ENCODE data around the gene KDM7A.
A peak's percentile ranks its signal among the peaks of the same experiment; 100 is the strongest.

The KDM7A gene

DNA sequence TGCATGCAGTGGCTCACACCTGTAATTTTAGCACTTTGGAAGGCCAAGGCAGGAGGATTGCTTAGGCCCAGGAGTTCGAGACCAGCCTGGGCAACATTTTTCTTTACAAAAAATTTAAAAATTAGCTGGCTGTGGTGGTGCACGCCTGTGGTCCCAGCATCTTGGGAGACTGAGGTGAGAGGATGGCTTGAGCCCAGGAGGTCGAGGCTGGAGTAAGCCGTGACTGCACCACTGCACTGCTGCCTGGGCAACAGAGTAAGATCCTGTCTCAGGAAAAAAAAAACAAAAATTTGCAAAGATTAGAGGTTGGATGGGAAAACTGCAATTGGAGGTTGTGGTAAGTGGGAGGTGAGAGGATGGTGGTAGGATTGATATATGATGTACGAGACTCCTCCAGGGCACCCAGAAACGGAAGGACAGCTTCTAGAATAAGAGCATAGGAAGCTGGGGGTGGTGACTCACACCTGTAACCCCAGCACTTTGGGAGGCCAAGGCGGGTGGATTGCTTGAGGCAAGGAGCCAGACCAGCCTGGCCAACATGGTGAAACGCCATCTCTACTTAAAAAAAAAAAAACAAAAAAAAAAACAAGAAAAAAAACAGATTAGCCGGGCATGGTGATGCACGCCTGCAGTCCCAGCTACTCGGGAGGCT lies 94.9 kb downstream of the KDM7A start:
- no peak overlapping the region for H3K9ac ChIP-seq (ENCODE audit: low read length)
- DNase-seq (ENCODE audit: low read depth): no peak
- peaks cover 4% of the 10 kb centered on the region for H3K27me3 ChIP-seq (replicated peaks; ENCODE audit: control insufficient read depth, insufficient read depth, low read length)
- no peaks in the 10 kb centered on the region for H3K9me3 ChIP-seq (ENCODE audit: control insufficient read depth, low read length)
- H3K36me3 ChIP-seq (ENCODE audit: control insufficient read depth, insufficient read depth, low read length, severe bottlenecking): no peaks in the 10 kb centered on the region
- no peaks in the 10 kb centered on the region for H3K4me1 ChIP-seq (ENCODE audit: control insufficient read depth, insufficient read depth, low read length)
- H3K4me3 ChIP-seq (ENCODE audit: low read length): no peak overlapping the region

DNA sequence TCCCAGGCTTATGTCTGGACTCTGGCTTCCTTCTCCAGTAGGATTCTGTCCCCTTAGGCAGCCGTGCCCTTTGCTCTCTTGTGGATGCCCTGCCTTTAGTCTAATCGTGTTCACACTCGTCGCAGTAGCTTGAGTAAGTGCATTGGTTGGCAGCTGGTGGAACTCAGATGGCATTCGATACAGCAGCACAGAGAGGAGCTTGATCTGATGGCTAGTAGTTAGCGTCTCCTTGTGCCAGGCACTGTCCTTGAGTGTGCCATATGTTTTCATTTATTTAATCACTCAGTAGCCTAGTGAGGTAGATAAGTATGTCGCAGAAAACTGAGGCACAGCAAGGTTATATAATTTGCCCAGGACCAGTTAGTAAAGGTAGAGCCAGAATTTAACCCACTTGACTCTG lies 95.9 kb downstream of the KDM7A start:
- Histone ChIP-seq H3K9me3 (ENCODE audit: control insufficient read depth, low read length) (no peaks in the 10 kb centered on the region), H3K4me3 (ENCODE audit: low read length) (no peak overlapping the region)

DNA sequence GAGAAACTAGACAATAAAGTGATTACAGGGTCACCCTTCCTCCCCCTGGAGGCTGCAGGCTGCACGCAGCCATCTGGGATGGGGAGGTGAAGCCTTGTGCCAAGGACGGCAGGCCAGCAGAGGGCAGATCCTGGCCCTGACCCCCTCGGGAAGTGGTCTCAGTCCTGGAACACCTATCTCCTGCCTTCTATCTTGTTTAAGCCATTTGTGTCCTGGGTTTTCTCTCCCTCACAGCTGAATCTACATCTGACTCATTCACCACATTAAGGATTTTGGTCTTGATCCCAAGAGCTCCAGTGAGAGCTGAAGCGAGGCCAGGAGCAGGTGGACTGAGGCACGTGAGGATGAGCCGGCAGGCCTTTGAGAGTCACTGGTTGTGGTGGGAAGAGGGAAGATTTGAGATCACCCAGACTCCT lies 97.7 kb downstream of the KDM7A start:
- H3K4me1 ChIP-seq (ENCODE audit: control insufficient read depth, insufficient read depth, low read length): no peaks in the 10 kb centered on the region
- DNase-seq (ENCODE audit: low read depth): no peak
- no peaks in the 10 kb centered on the region for H3K9me3 ChIP-seq (ENCODE audit: control insufficient read depth, low read length)
- H3K36me3 ChIP-seq (ENCODE audit: control insufficient read depth, insufficient read depth, low read length, severe bottlenecking): no peaks in the 10 kb centered on the region
- no peak overlapping the region for H3K9ac ChIP-seq (ENCODE audit: low read length)
- peaks cover 4% of the 10 kb centered on the region for H3K27me3 ChIP-seq (replicated peaks; ENCODE audit: control insufficient read depth, insufficient read depth, low read length)
- no peak overlapping the region for H3K4me3 ChIP-seq (ENCODE audit: low read length)

More for the DNA sequence above, 95.9 kb downstream of the KDM7A start:
- no peaks in the 10 kb centered on the region for H3K36me3 ChIP-seq (ENCODE audit: control insufficient read depth, insufficient read depth, low read length, severe bottlenecking)
- H3K9ac ChIP-seq (ENCODE audit: low read length): no peak overlapping the region
- no peaks in the 10 kb centered on the region for H3K4me1 ChIP-seq (ENCODE audit: control insufficient read depth, insufficient read depth, low read length)
- DNase-seq (ENCODE audit: low read depth): no peak
- peaks cover 4% of the 10 kb centered on the region for H3K27me3 ChIP-seq (replicated peaks; ENCODE audit: control insufficient read depth, insufficient read depth, low read length)

DNA sequence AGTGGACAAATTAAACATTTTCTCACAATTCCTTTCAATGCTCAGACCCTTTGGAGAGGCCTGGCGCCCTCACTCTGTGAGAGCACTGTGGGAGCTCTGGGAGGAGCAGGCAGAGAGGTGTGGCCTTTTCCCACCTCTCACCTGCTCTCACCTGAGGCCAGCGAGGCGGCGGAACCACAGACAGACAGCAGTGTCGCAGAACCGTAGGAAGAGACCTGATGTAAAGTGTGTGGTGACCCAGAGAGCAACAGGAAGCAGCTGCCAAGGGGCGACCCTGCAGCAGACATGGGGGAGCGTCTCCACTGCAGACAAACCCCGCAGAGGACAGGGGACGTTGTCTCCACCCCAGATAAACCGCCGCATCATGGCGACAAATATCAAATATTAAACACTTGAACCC lies 98.4 kb downstream of the KDM7A start:
- Histone ChIP-seq H3K27me3 (replicated peaks; ENCODE audit: control insufficient read depth, insufficient read depth, low read length) (peaks cover 5% of the 10 kb centered on the region), H3K9me3 (ENCODE audit: control insufficient read depth, low read length) (no peaks in the 10 kb centered on the region), H3K36me3 (ENCODE audit: control insufficient read depth, insufficient read depth, low read length, severe bottlenecking) (no peaks in the 10 kb centered on the region), H3K9ac (ENCODE audit: low read length) (no peak overlapping the region), H3K4me3 (ENCODE audit: low read length) (no peak overlapping the region), H3K4me1 (ENCODE audit: control insufficient read depth, insufficient read depth, low read length) (no peaks in the 10 kb centered on the region)
- DNase-seq (ENCODE audit: low read depth): no peak

DNA sequence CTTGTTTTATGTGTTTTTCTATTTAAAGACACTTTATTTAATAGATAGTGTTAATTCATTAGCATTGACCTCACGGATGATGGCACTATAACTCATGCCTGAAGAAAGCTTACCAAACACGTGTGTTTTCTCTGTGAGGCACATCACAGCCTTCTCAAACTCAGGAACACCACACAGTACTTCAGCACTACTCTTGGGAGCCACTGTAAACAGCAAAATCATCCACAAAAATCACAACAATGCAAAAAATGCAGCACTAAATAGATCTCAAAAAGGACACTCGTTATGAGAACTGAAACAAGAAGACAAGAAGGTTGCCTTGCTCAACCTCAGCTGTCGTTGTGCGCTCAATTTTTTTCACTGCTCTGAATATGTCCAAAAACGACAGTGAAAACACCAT lies 102.0 kb downstream of the KDM7A start:
- H3K36me3 ChIP-seq (ENCODE audit: control insufficient read depth, insufficient read depth, low read length, severe bottlenecking): no peaks in the 10 kb centered on the region
- no peak overlapping the region for H3K4me3 ChIP-seq (ENCODE audit: low read length)
- H3K4me1 ChIP-seq (ENCODE audit: control insufficient read depth, insufficient read depth, low read length): no peaks in the 10 kb centered on the region
- peaks cover 6% of the 10 kb centered on the region for H3K9me3 ChIP-seq (ENCODE audit: control insufficient read depth, low read length)
- DNase-seq (ENCODE audit: low read depth): peak; percentile 39
- H3K9ac ChIP-seq (ENCODE audit: low read length): no peak overlapping the region
- H3K27me3 ChIP-seq (replicated peaks; ENCODE audit: control insufficient read depth, insufficient read depth, low read length): peaks cover 4% of the 10 kb centered on the region

DNA sequence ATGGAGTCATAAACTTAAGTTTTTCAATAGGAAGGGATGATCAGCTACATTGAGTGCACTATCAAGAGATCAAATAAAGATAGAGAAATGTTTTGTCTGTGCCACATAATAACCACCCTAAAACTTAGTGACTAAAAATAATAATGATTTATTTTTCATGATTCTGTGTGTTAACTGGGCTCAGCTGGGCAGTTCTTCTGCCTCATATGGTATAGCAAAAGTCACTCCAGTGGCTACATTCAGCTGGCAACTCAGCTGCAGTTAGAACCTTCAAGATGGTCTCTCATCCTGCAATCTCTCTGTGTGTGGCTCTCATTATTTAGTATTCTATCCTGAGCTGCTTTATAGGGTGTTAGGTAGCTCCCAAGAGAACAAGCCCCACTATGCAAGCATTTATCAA lies 106.2 kb downstream of the KDM7A start:
- DNase-seq (ENCODE audit: low read depth): no peak
- no peak overlapping the region for H3K9ac ChIP-seq (ENCODE audit: low read length)
- H3K4me3 ChIP-seq (ENCODE audit: low read length): no peak overlapping the region
- no peaks in the 10 kb centered on the region for H3K36me3 ChIP-seq (ENCODE audit: control insufficient read depth, insufficient read depth, low read length, severe bottlenecking)
- H3K4me1 ChIP-seq (ENCODE audit: control insufficient read depth, insufficient read depth, low read length): no peaks in the 10 kb centered on the region
- peaks cover 34% of the 10 kb centered on the region for H3K9me3 ChIP-seq (ENCODE audit: control insufficient read depth, low read length)
- peaks cover 4% of the 10 kb centered on the region for H3K27me3 ChIP-seq (replicated peaks; ENCODE audit: control insufficient read depth, insufficient read depth, low read length)

DNA sequence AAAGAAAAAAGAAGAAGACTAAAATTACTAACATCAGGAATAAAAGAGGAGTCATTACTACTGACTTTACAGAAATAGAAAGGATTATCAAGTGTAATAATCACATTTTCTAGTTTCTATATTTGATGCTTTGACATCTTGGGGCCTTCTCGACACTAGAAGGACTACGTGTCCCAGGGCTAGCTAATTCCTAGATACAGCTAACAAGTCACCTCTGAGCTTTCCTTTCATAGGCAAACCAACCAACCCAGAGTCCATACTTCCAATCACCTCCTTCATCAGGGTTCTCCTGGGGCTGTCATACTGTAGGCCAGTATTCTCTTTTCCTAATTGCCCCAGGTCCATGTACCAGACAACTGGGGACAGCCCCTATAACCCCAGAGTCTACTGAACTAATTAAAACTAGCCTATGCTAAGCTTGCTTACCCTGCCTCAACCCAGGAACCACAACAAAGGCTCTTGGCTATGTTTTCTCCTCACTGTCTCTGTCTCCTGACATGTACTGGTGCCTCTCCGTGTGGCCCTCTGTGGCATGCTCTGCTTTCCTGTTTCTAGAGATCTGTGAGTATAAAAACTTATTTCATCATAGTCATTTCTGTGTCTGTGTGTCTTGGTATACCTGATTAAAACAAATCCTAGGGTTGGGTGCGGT lies 107.4 kb downstream of the KDM7A start:
- Histone ChIP-seq H3K9ac (ENCODE audit: low read length) (no peak overlapping the region), H3K4me3 (ENCODE audit: low read length) (no peak overlapping the region), H3K27me3 (replicated peaks; ENCODE audit: control insufficient read depth, insufficient read depth, low read length) (peaks cover 4% of the 10 kb centered on the region), H3K9me3 (ENCODE audit: control insufficient read depth, low read length) (peaks cover 34% of the 10 kb centered on the region), H3K4me1 (ENCODE audit: control insufficient read depth, insufficient read depth, low read length) (no peaks in the 10 kb centered on the region), H3K36me3 (ENCODE audit: control insufficient read depth, insufficient read depth, low read length, severe bottlenecking) (no peaks in the 10 kb centered on the region)
- no peak for DNase-seq (ENCODE audit: low read depth)

DNA sequence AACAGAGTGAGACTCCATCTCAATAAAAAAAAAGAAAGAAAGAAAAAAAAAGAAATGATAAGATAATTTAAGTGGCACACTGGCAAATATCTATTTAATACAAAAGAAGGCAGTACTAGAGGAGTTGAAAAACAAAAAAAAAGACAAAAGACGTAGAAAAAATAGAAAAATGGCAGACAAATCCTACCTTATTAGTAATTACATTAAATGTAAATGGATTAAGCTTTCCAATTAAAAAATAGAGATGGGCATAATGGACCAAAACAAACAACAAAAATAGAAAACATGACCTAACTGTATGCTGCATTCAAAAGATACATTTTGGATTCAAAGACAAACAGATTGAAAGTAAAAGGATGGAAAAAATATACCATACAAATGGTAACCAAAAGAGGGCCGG lies 108.8 kb downstream of the KDM7A start:
- H3K4me3 ChIP-seq (ENCODE audit: low read length): no peak overlapping the region
- no peak overlapping the region for H3K9ac ChIP-seq (ENCODE audit: low read length)
- no peaks in the 10 kb centered on the region for H3K4me1 ChIP-seq (ENCODE audit: control insufficient read depth, insufficient read depth, low read length)
- DNase-seq (ENCODE audit: low read depth): no peak
- peaks cover 34% of the 10 kb centered on the region for H3K9me3 ChIP-seq (ENCODE audit: control insufficient read depth, low read length)
- H3K36me3 ChIP-seq (ENCODE audit: control insufficient read depth, insufficient read depth, low read length, severe bottlenecking): no peaks in the 10 kb centered on the region
- H3K27me3 ChIP-seq (replicated peaks; ENCODE audit: control insufficient read depth, insufficient read depth, low read length): no peaks in the 10 kb centered on the region

DNA sequence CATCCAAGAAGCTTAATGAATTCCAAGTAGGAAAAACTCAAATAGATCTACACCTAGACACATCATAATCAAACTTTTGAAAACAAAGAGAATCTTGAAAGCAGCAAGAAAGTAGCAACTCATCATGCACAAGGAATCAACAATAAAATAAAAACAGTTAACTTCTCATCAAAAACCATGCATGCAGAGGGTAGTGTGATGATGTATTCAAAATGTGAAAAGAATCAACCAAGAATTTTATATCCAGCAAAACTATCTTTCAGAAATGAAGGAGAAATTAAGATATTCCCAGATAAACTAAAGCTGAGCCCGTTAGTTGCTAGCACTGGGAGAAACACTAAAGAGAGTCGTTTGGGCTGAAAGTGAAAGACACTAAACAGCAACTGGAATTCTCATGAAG lies 109.7 kb downstream of the KDM7A start:
- Histone ChIP-seq H3K4me3 (ENCODE audit: low read length) (peak overlapping the region; percentile 38), H3K36me3 (ENCODE audit: control insufficient read depth, insufficient read depth, low read length, severe bottlenecking) (no peaks in the 10 kb centered on the region), H3K4me1 (ENCODE audit: control insufficient read depth, insufficient read depth, low read length) (no peaks in the 10 kb centered on the region), H3K27me3 (replicated peaks; ENCODE audit: control insufficient read depth, insufficient read depth, low read length) (no peaks in the 10 kb centered on the region), H3K9ac (ENCODE audit: low read length) (no peak overlapping the region), H3K9me3 (ENCODE audit: control insufficient read depth, low read length) (peaks cover 34% of the 10 kb centered on the region)
- no peak for DNase-seq (ENCODE audit: low read depth)

DNA sequence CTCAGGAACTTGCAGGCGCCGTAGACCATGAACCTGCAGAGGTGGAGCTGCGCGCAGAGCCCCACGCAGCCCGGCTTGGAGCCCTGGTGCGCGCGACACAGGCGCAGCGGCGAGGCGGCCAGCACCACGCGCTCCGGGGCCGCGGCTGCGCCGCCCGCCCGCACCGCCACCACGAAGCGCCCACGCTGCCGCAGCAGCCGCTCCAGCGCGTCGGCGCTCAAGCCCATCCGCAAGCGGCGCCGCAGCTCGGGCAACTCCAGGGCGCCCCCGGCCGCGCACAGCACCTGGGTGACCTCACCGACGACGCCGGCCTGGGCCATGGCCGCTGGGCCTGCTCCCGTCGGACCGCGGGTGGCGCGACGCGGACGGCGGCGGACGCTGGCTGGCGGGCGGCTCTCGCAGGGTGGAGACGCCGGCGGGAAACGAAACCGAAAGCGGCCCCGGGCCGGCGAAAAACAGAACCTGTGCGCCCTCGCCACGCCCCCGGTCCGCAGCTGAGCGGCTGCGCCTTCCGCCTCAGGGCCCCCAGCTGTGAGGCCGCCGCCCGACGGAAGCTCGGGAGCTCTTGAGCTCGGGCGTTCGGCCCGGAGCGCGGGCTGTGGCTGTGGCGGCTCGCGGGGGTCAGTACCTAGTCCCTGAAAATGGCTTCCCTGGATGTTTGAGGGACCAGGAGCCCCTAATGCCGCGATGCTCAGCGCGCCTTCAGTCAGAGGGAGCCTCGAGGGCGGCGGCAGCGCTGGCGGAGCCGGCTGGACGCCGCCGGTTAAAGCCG lies 114.1 kb downstream of the KDM7A start, which contains the start of gene PARP12:
PARP12 (minus strand) TSS at position 424 of the 772 bp plus-strand sequence; CDS start at position 320, 104 bp downstream.
- Histone ChIP-seq H3K9ac (ENCODE audit: low read length) (peak within 1 kb of the TSS; percentile 87), H3K36me3 (ENCODE audit: control insufficient read depth, insufficient read depth, low read length, severe bottlenecking) (no peaks in the 10 kb centered on the region), H3K9me3 (ENCODE audit: control insufficient read depth, low read length) (peaks cover 17% of the 10 kb centered on the region), H3K4me1 (ENCODE audit: control insufficient read depth, insufficient read depth, low read length) (peaks cover 24% of the 10 kb centered on the region), H3K27me3 (replicated peaks; ENCODE audit: control insufficient read depth, insufficient read depth, low read length) (no peaks in the 10 kb centered on the region), H3K4me3 (ENCODE audit: low read length) (peak within 1 kb of the TSS; percentile 85)
- DNase-seq (ENCODE audit: low read depth): peak; percentile 93

DNA sequence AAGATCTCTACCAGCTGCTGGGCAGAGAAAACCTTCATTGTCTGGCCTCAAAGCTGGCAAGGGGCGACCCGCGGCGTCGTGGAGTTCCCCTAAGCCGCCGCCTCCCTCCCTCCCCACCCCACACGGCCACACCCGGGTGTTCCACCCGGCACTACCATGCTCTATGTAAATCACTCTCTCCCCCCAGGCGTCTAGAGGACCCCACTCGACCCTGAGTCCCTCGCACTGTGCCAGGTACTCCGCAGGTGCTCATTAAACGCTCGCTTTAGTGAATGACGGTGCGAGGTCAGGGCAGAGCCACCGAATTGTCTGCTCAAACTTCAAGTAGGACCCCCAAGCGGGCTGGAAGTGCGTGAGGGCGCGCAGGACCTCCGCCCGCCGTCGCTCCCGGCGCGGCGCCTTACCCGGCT lies 114.7 kb downstream of the KDM7A start:
- no peaks in the 10 kb centered on the region for H3K27me3 ChIP-seq (replicated peaks; ENCODE audit: control insufficient read depth, insufficient read depth, low read length)
- peaks cover 12% of the 10 kb centered on the region for H3K9me3 ChIP-seq (ENCODE audit: control insufficient read depth, low read length)
- peak; percentile 32 for DNase-seq (ENCODE audit: low read depth)
- H3K4me3 ChIP-seq (ENCODE audit: low read length): peak overlapping the region; percentile 85
- H3K9ac ChIP-seq (ENCODE audit: low read length): peak overlapping the region; percentile 87
- peaks cover under 1% of the 10 kb centered on the region for H3K36me3 ChIP-seq (ENCODE audit: control insufficient read depth, insufficient read depth, low read length, severe bottlenecking)
- peaks cover 24% of the 10 kb centered on the region for H3K4me1 ChIP-seq (ENCODE audit: control insufficient read depth, insufficient read depth, low read length)
